H9 (cell line): ENCODE results near the gene IRF2BP1. TPM values are rescaled to one million over a fixed set of nuclear protein-coding genes. Genes with fewer than 3 reads are reported as not detected.

Source experiments
- DNase-seq: peaks from one replicate; pipeline ENCODE4 v3.0.0-alpha.2; 2017
- H2AFZ ChIP-seq: one replicate; pipeline ENCODE4 v1.6.1; 2013; ENCODE audit warnings: mild to moderate bottlenecking, low read length, control low read depth, moderate library complexity
- H2AK5ac ChIP-seq: 2 replicates; pipeline ENCODE4 v1.6.1; 2013; ENCODE audit warnings: low read length, control low read depth, mixed read lengths; ENCODE audit not compliant: insufficient read length
- H2BK120ac ChIP-seq: one replicate; pipeline ENCODE4 v1.6.1; 2013; ENCODE audit warnings: low read depth, mild to moderate bottlenecking, low read length, control low read depth, inconsistent platforms; ENCODE audit not compliant: poor library complexity, severe bottlenecking
- H2BK12ac ChIP-seq: 2 replicates; pipeline ENCODE4 v1.6.1; 2013; ENCODE audit warnings: low read length, control low read depth, mixed read lengths, low read depth; ENCODE audit not compliant: insufficient read length
- H2BK15ac ChIP-seq: 2 replicates; pipeline ENCODE4 v1.6.1; 2013; ENCODE audit warnings: low read depth, low read length, control low read depth
- H2BK20ac ChIP-seq: one replicate; pipeline ENCODE4 v1.6.1; 2013; ENCODE audit warnings: low read depth, mild to moderate bottlenecking, low read length, control low read depth, inconsistent platforms; ENCODE audit not compliant: poor library complexity, severe bottlenecking
- H2BK5ac ChIP-seq: 2 replicates; pipeline ENCODE4 v1.6.1; 2013; ENCODE audit warnings: low read length, control low read depth, mixed read lengths; ENCODE audit not compliant: insufficient read length
- H3K14ac ChIP-seq: 2 replicates; pipeline ENCODE4 v1.6.1; 2013; ENCODE audit warnings: low read length, control low read depth; ENCODE audit not compliant: insufficient read depth
- H3K18ac ChIP-seq: 2 replicates; pipeline ENCODE4 v1.6.1; 2013; ENCODE audit warnings: low read depth, mild to moderate bottlenecking, mixed read lengths, low read length, control low read depth; ENCODE audit not compliant: insufficient read length
- H3K23ac ChIP-seq: 2 replicates; pipeline ENCODE4 v1.6.1; 2013; ENCODE audit warnings: low read length, control low read depth, mixed read lengths, low read depth; ENCODE audit not compliant: insufficient read length
- H3K23me2 ChIP-seq: 2 replicates; pipeline ENCODE4 v1.6.1; 2013; ENCODE audit warnings: low read depth, mild to moderate bottlenecking, mixed read lengths, low read length, control low read depth; ENCODE audit not compliant: insufficient read length, poor library complexity, severe bottlenecking
- H3K27ac ChIP-seq: 2 replicates; pipeline ENCODE4 v1.5.1; 2013; ENCODE audit warnings: low read length, control low read depth, mixed read lengths, low read depth; ENCODE audit not compliant: insufficient read length
- H3K27me3 ChIP-seq: 2 replicates; pipeline ENCODE4 v1.6.1; 2013; ENCODE audit warnings: low read length, control low read depth, inconsistent platforms; ENCODE audit not compliant: insufficient read depth
- H3K4ac ChIP-seq: 2 replicates; pipeline ENCODE4 v1.6.1; 2013; ENCODE audit warnings: low read depth, mild to moderate bottlenecking, control low read depth, inconsistent platforms, low read length, moderate library complexity
- H3K4me1 ChIP-seq: 2 replicates; pipeline ENCODE4 v1.6.1; 2013; ENCODE audit warnings: low read length, control low read depth, inconsistent platforms; ENCODE audit not compliant: insufficient read depth
- H3K4me2 ChIP-seq: 2 replicates; pipeline ENCODE4 v1.6.1; 2013; ENCODE audit warnings: low read length, control low read depth, mixed read lengths; ENCODE audit not compliant: insufficient read length, insufficient read depth
- H3K56ac ChIP-seq: 2 replicates; pipeline ENCODE4 v1.6.1; 2013; ENCODE audit warnings: low read depth, mild to moderate bottlenecking, mixed read lengths, low read length, control low read depth; ENCODE audit not compliant: insufficient read length
- H3K79me1 ChIP-seq: 2 replicates; pipeline ENCODE4 v1.6.1; 2013; ENCODE audit warnings: low read depth, mild to moderate bottlenecking, moderate library complexity, low read length, control low read depth, inconsistent platforms; ENCODE audit not compliant: insufficient read depth, poor library complexity, severe bottlenecking
- H3K79me2 ChIP-seq: 2 replicates; pipeline ENCODE4 v1.6.1; 2013; ENCODE audit warnings: low read length, control low read depth, inconsistent platforms; ENCODE audit not compliant: insufficient read depth
- H3K9ac ChIP-seq: 2 replicates; pipeline ENCODE4 v1.6.1; 2013; ENCODE audit warnings: low read length, control low read depth, mixed read lengths; ENCODE audit not compliant: insufficient read length; ENCODE audit errors: extremely low read depth
- H3K9me3 ChIP-seq: one replicate; pipeline ENCODE4 v1.6.1; 2013; ENCODE audit warnings: low read depth, low read length, inconsistent platforms; ENCODE audit not compliant: control insufficient read depth
- H3T11ph ChIP-seq: one replicate; pipeline ENCODE4 v1.6.1; 2013; ENCODE audit warnings: mild to moderate bottlenecking, low read length, control low read depth, inconsistent platforms
- H4K20me1 ChIP-seq: one replicate; pipeline ENCODE4 v1.6.1; 2013; ENCODE audit not compliant: control insufficient read depth, insufficient read length, insufficient read depth
- H4K5ac ChIP-seq: 2 replicates; pipeline ENCODE4 v1.6.1; 2013; ENCODE audit warnings: low read depth, mild to moderate bottlenecking, mixed read lengths, low read length, control low read depth; ENCODE audit not compliant: insufficient read length
- H4K8ac ChIP-seq: replicated peaks from 2 replicates; pipeline ENCODE4 v1.6.1; 2013; ENCODE audit warnings: low read length, control low read depth, mixed read lengths, low read depth; ENCODE audit not compliant: insufficient read length
- H4K91ac ChIP-seq: 2 replicates; pipeline ENCODE4 v1.6.1; 2013; ENCODE audit warnings: low read depth, mild to moderate bottlenecking, moderate library complexity, mixed read lengths, low read length, control low read depth; ENCODE audit not compliant: insufficient read length
- H3K27ac Mint-ChIP-seq, 3 experiments: 2 replicates in 2 of 3; 3 replicates in 1 of 3; pipeline ENCODE4 v1.8.0; 2020 to 2021; ENCODE audit warnings: mixed read lengths in 3 of 3, mild to moderate bottlenecking in 1 of 3, moderate library complexity in 1 of 3
- H3K27me3 Mint-ChIP-seq: 2 replicates; pipeline ENCODE4 v1.8.0; 2021; ENCODE audit warnings: low read depth, mild to moderate bottlenecking, moderate library complexity, mixed read lengths
- H3K36me3 Mint-ChIP-seq, 3 experiments: 2 replicates in 2 of 3; 3 replicates in 1 of 3; pipeline ENCODE4 v1.8.0; 2020 to 2021; ENCODE audit warnings: low read depth in 3 of 3, mixed read lengths in 3 of 3; ENCODE audit not compliant: insufficient read depth in 1 of 3
- H3K4me1 Mint-ChIP-seq, 2 experiments: 2 replicates each; pipeline ENCODE4 v1.8.0; 2020; ENCODE audit warnings: mixed read lengths in 2 of 2
- H3K4me3 Mint-ChIP-seq, 2 experiments: 2 replicates in 1 of 2; 3 replicates in 1 of 2; pipeline ENCODE4 v1.8.0; 2020 to 2021; ENCODE audit warnings: mild to moderate bottlenecking in 2 of 2, mixed read lengths in 2 of 2, moderate library complexity in 1 of 2
- H3K9me3 Mint-ChIP-seq, 2 experiments: 2 replicates in 1 of 2; 3 replicates in 1 of 2; pipeline ENCODE4 v1.8.0; 2020; ENCODE audit warnings: mild to moderate bottlenecking in 2 of 2, mixed read lengths in 2 of 2, moderate library complexity in 1 of 2
- WGBS: extraction: QIAGEN DNeasy Blood & Tissue Kit; methylation state at CpG from one replicate; pipeline ENCODE4 v1.1.7; 2013; ENCODE audit warnings: missing lambda C conversion rate, low lambda C conversion rate, mixed read lengths; ENCODE audit not compliant: insufficient read length; ENCODE audit errors: extremely low coverage; 5-methylcytosine and 5-hydroxymethylcytosine counted together
- total RNA-seq: library from RNA; stranded (reverse); gene quantifications from 2 replicates; pipeline ENCODE4 v1.2.1, GENCODE V29; 2021
- TF ChIP-seq, protein P1 (sequence below): fragments of 200-600 bp; sonication (generic); conservative IDR thresholded peaks from 3 replicates; pipeline ENCODE4 v1.8.0; 2021; ENCODE audit warnings: antibody characterized with exemption, mild to moderate bottlenecking

Gene IRF2BP1
- total RNA-seq, 1 experiment from 2014 or later = 28.2 TPM

DNA sequence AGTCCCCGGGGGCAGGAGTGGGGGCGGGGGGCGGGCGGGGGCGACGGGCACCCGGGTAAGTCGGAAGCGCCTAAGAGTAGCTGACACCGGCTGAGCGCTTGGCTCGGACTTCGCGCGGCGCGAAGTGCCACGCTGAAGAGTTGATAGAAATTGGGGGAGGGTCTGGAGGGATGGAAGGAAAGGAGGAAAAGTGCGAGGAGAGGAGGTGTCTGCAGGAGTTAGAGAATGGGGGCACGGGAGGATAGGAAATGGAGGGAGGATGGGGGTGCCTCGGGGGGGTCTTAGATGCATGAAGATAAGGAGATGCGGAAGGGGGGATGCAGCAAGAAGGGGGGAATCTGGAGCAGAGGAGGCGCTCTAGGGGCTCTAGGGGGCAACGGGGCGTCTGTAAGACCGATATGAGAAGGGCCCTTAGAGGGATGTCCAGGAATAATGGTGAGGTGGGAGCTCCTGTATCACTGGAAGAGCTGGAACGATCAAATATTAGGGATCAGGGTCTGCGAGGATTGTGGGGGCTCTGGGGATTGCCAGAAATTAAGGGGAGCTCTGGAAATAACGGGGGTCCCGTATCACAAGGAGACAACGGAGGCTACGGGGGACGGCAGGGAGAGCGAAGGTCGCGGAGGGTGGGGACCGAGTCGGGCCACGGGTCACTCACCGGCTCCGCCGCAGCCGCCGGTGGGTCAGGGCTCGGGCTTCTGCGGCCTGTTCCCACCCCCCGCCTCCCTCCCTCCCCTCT lies 16.1 kb upstream of the IRF2BP1 start, which contains the start of gene MYPOP:
MYPOP (minus strand) TSS at position 702 of the 739 bp plus-strand sequence. CDS start 840 bp downstream, outside the sequence.
- H3K27ac Mint-ChIP-seq = peak within 1 kb of the TSS; percentile 64 to 87 (median 83); a peak in 3 of 7 replicates
- no CpG with 5 or more reads among the region's 47 CpGs for WGBS

More for the DNA sequence above, 16.1 kb upstream of the IRF2BP1 start, which contains the start of gene MYPOP:
- TF ChIP-seq, protein P1, sequence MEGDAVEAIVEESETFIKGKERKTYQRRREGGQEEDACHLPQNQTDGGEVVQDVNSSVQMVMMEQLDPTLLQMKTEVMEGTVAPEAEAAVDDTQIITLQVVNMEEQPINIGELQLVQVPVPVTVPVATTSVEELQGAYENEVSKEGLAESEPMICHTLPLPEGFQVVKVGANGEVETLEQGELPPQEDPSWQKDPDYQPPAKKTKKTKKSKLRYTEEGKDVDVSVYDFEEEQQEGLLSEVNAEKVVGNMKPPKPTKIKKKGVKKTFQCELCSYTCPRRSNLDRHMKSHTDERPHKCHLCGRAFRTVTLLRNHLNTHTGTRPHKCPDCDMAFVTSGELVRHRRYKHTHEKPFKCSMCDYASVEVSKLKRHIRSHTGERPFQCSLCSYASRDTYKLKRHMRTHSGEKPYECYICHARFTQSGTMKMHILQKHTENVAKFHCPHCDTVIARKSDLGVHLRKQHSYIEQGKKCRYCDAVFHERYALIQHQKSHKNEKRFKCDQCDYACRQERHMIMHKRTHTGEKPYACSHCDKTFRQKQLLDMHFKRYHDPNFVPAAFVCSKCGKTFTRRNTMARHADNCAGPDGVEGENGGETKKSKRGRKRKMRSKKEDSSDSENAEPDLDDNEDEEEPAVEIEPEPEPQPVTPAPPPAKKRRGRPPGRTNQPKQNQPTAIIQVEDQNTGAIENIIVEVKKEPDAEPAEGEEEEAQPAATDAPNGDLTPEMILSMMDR = no peak
- no peak within 1 kb of the TSS for H3K14ac ChIP-seq
- no peak within 1 kb of the TSS for H2AK5ac ChIP-seq
- H2AFZ ChIP-seq = no peak within 1 kb of the TSS
- H3K27ac ChIP-seq = no peak within 1 kb of the TSS
- H3K4ac ChIP-seq = no peak within 1 kb of the TSS
- H3K4me3 Mint-ChIP-seq = peak within 1 kb of the TSS; percentile 85 to 97
- no peak within 1 kb of the TSS for H3T11ph ChIP-seq
- no peaks in the 10 kb centered on the region for H3K79me2 ChIP-seq
- H2BK20ac ChIP-seq = no peak within 1 kb of the TSS
- H2BK15ac ChIP-seq = no peak within 1 kb of the TSS
- H2BK12ac ChIP-seq = no peak within 1 kb of the TSS
- H3K79me1 ChIP-seq = no peaks in the 10 kb centered on the region
- no peak within 1 kb of the TSS for H3K18ac ChIP-seq
- no peak within 1 kb of the TSS for H2BK5ac ChIP-seq
- peaks cover 7 to 12% of the 10 kb centered on the region in 2 experiments for H3K4me1 Mint-ChIP-seq
- H3K4me1 ChIP-seq = no peaks in the 10 kb centered on the region
- peaks cover 4% of the 10 kb centered on the region; the same call in 1 of the 2 replicates for H3K27me3 ChIP-seq
- no peak within 1 kb of the TSS for H4K8ac ChIP-seq
- H3K9me3 Mint-ChIP-seq = no peaks in the 10 kb centered on the region
- H4K20me1 ChIP-seq = no peaks in the 10 kb centered on the region
- peaks cover 8 to 25% (median 25%) of the 10 kb centered on the region in 3 experiments for H3K36me3 Mint-ChIP-seq
- H3K9ac ChIP-seq = peak within 1 kb of the TSS; percentile 2
- peaks cover 15% of the 10 kb centered on the region for H3K23me2 ChIP-seq
- H3K23ac ChIP-seq = no peak within 1 kb of the TSS
- peaks cover 17% of the 10 kb centered on the region for H3K27me3 Mint-ChIP-seq
- H4K5ac ChIP-seq = no peak within 1 kb of the TSS
- H3K9me3 ChIP-seq = no peaks in the 10 kb centered on the region
- H3K56ac ChIP-seq = no peak within 1 kb of the TSS
- H3K4me2 ChIP-seq = peak within 1 kb of the TSS; percentile 83
- peak; percentile 33 for DNase-seq
- H4K91ac ChIP-seq = no peak within 1 kb of the TSS
- no peak within 1 kb of the TSS for H2BK120ac ChIP-seq
